ENCODE data around the gene FTSJ1. TPM values are rescaled to one million over a fixed set of nuclear protein-coding genes. Genes with fewer than 3 reads are reported as not detected.
A peak's percentile ranks its signal among the peaks of the same experiment; 100 is the strongest.

Gene FTSJ1
- total and polyA plus RNA-seq, 2 of the 4 experiments (the other 2 are of a cell fraction): 50.8 to 59.9 TPM

DNA sequence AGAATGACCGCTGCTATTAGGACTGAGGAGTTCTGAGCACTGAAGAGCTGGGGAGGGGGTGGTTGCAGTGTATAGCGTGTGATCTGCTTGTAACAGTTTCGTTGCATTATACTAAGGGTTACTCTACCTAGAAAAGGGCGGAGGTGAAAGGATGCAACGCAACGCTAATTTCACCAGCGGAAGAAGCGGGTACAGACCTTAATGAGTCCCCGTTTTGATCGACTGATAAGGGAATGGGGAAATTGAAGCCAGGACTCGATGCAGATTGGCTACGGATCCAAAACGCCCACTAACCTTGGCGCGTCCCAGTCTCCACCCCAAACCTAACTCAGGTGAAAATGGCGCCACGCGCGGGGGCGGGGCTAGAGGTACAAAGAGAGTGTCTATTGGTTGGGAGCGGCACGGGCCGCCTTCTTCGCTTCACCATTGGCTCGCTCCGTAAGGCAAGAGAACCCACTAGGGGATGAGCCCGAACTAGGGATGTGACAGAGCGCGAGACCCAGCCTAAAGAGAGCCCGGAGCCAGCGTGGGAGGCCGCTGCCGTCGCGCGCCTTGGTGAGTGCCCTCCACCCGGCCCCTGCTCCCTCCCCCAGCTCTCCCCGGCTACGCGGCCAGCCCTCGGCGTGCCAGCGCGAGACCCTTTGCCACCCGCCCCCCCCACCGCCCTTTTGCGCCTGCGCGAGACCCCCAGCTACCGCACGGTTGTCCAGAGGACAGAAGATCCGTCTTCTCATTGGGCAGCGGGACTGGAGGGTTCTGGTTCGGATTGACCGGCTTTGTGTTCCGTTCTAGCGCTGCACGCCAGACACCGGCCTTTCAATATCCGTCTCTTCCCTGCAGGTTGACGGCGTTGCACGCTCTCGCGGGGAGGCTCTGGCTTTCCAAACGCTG, 45.6 kb downstream of the FTSJ1 start, which contains the start of gene EBP:
Gene EBP (plus strand): TSS at position 456 of the 891 bp plus-strand sequence. CDS start 1,964 bp downstream, outside the sequence.
- Histone ChIP-seq H4K8ac (ENCODE audit: low read depth in 2 of 2, low read length in 2 of 2) (peak within 1 kb of the TSS; percentile 92 to 93), H3K4me3 (ENCODE audit: insufficient read depth, low read depth, low read length) (peak within 1 kb of the TSS; percentile 63), H3K36me3 (ENCODE audit: control insufficient read depth, insufficient read depth, low read length) (no peaks in the 10 kb centered on the region), H4K91ac (ENCODE audit: insufficient read depth, low read depth, low read length) (peak within 1 kb of the TSS; percentile 70), H3K27ac (ENCODE audit: insufficient read depth, low read length) (peak within 1 kb of the TSS; percentile 47), H3K14ac (replicated peaks; ENCODE audit: low read depth, low read length) (peak within 1 kb of the TSS; percentile 93), H3K56ac (ENCODE audit: extremely low read depth, insufficient read depth, low read length) (peak within 1 kb of the TSS; percentile 67), H4K20me1 (ENCODE audit: insufficient read depth, low read length) (no peaks in the 10 kb centered on the region), H3K4ac (ENCODE audit: low read depth, low read length) (peak within 1 kb of the TSS; percentile 87), H3K9me1 (ENCODE audit: insufficient read depth, low read length) (0 out of 2 replicates have a peak, but pooled peaks cover 3% of the 10 kb centered on the region), H4K5ac (ENCODE audit: low read depth, low read length) (peak within 1 kb of the TSS; percentile 75), H3K18ac (ENCODE audit: low read depth, low read length) (no peak within 1 kb of the TSS), H2AK9ac (replicated peaks; ENCODE audit: low read depth, low read length, poor library complexity) (peak within 1 kb of the TSS; percentile 89), H3K4me1 (ENCODE audit: control insufficient read depth, insufficient read depth, low read length) (0 out of 2 replicates have a peak, but pooled peaks cover 2% of the 10 kb centered on the region), H3K9ac (ENCODE audit: low read depth, low read length) (peak within 1 kb of the TSS; percentile 84), H2BK20ac (ENCODE audit: low read depth, low read length) (no peak within 1 kb of the TSS), H2BK5ac (ENCODE audit: low read depth, low read length, poor library complexity, severe bottlenecking) (peak within 1 kb of the TSS; percentile 31), H2AK5ac (ENCODE audit: low read depth, low read length) (peak within 1 kb of the TSS; percentile 59; the same call in 1 of the 2 replicates), H2BK15ac (ENCODE audit: low read depth, low read length) (no peak within 1 kb of the TSS), H3K9me3 (ENCODE audit: control insufficient read depth, insufficient read depth, low read length) (no peaks in the 10 kb centered on the region; the same call in 1 of the 2 replicates), H3K4me2 (ENCODE audit: low read depth, low read length) (peak within 1 kb of the TSS; percentile 94), H2AFZ (replicated peaks; ENCODE audit: low read length, poor library complexity) (peak within 1 kb of the TSS; percentile 93), H2BK120ac (ENCODE audit: low read depth, low read length) (peak within 1 kb of the TSS; percentile 2; the same call in 1 of the 2 replicates), H3K79me1 (ENCODE audit: low read depth in 1 of 2, low read length in 2 of 2) (peaks cover 3 to 6% of the 10 kb centered on the region in 2 experiments; a peak in 3 of 4 replicates), H3K27me3 (ENCODE audit: control insufficient read depth, insufficient read depth, low read length) (no peaks in the 10 kb centered on the region), H3K23ac (ENCODE audit: low read depth, low read length) (peak within 1 kb of the TSS; percentile 94)
- dilution Hi-C loops (cut with HindIII; ENCODE audit: low sequenced_read_pairs, unreplicated experiment): no loop called here
- peak; percentile 100 for ATAC-seq (ENCODE audit: low read depth)
- POLR2A ChIA-PET (ENCODE audit: unreplicated experiment): no interaction called here
- intact Hi-C loops (cut with micrococcal nuclease): no loop called here
- peak; percentile 77 for DNase-seq
- BruUV-seq (replicated peaks): no TSS peak
- CTCF ChIA-PET: interaction anchor here (0.6 kb wide), 1 partner anchor 41 kb away, joined by 3 read pairs; no protein-coding TSS in a partner anchor
- in situ Hi-C loops (cut with MboI; ENCODE audit: low sequenced_read_pairs): no loop called here
- WGBS, 2 experiments (ENCODE audit: extremely low coverage in 2 of 2, insufficient read length in 1 of 2): 33% methylated on average over 13 of the region's 66 CpGs; no CpG with 5 or more reads in 1 of the 2 experiments
- TF ChIP-seq BHLHE40 (IDR thresholded peaks at IDR 0.05; ENCODE audit: low read depth, low read length) (peak; percentile 89), MXI1 (IDR thresholded peaks at IDR 0.05; ENCODE audit: borderline replicate concordance, low read depth, low read length) (no peak), CEBPB (IDR thresholded peaks at IDR 0.05; ENCODE audit: low read depth, low read length) (no peak), RCOR1 (IDR thresholded peaks at IDR 0.05; ENCODE audit: insufficient replicate concordance, low read length) (no peak), SMC3 (IDR thresholded peaks at IDR 0.05; ENCODE audit: low read depth, low read length) (no peak), MAFK (IDR thresholded peaks at IDR 0.05; ENCODE audit: low read depth, low read length) (no peak), MAZ (IDR thresholded peaks at IDR 0.05; ENCODE audit: borderline replicate concordance, low read depth, low read length) (no peak), FOS (IDR thresholded peaks at IDR 0.05; ENCODE audit: low read depth, low read length) (no peak), POLR2A (IDR thresholded peaks at IDR 0.05; ENCODE audit: low read depth, low read length) (peak; percentile 35; the same call in 1 of the 2 replicates), RFX5 (IDR thresholded peaks at IDR 0.05; ENCODE audit: low read depth, low read length) (no peak), USF2 (IDR thresholded peaks at IDR 0.05; ENCODE audit: low read depth, low read length) (peak; percentile 94), RAD21 (IDR thresholded peaks at IDR 0.05; ENCODE audit: low read length) (no peak), NFE2L2 (IDR thresholded peaks at IDR 0.05; ENCODE audit: low read depth, low read length) (no peak), CHD1 (IDR thresholded peaks at IDR 0.05; ENCODE audit: low read depth, low read length) (no peak)
- TF ChIP-seq, protein P1, sequence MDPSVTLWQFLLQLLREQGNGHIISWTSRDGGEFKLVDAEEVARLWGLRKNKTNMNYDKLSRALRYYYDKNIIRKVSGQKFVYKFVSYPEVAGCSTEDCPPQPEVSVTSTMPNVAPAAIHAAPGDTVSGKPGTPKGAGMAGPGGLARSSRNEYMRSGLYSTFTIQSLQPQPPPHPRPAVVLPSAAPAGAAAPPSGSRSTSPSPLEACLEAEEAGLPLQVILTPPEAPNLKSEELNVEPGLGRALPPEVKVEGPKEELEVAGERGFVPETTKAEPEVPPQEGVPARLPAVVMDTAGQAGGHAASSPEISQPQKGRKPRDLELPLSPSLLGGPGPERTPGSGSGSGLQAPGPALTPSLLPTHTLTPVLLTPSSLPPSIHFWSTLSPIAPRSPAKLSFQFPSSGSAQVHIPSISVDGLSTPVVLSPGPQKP (IDR thresholded peaks at IDR 0.05; ENCODE audit: borderline replicate concordance, low read depth, low read length): no peak
